Osteocyte (in vitro differentiated cells): Measurements from ENCODE around the gene SRXN1. TPM values are rescaled to one million over a fixed set of nuclear protein-coding genes. Genes with fewer than 3 reads are reported as not detected.

Source experiments
- DNase-seq: peaks from one replicate; pipeline ENCODE4 v3.0.0; 2021; ENCODE audit warnings: mixed read lengths; ENCODE audit not compliant: unreplicated experiment; ENCODE audit errors: extremely low spot score
- H3K27ac Mint-ChIP-seq: one replicate; pipeline ENCODE4 v1.8.0; 2021; ENCODE audit warnings: mild to moderate bottlenecking, mixed read lengths; ENCODE audit not compliant: unreplicated experiment
- H3K27me3 Mint-ChIP-seq: one replicate; pipeline ENCODE4 v1.8.0; 2021; ENCODE audit warnings: mixed read lengths; ENCODE audit not compliant: unreplicated experiment
- H3K36me3 Mint-ChIP-seq: one replicate; pipeline ENCODE4 v1.8.0; 2021; ENCODE audit warnings: mixed read lengths; ENCODE audit not compliant: unreplicated experiment
- H3K4me1 Mint-ChIP-seq: one replicate; pipeline ENCODE4 v1.8.0; 2021; ENCODE audit warnings: mixed read lengths; ENCODE audit not compliant: unreplicated experiment
- H3K4me3 Mint-ChIP-seq: one replicate; pipeline ENCODE4 v1.8.0; 2021; ENCODE audit warnings: mild to moderate bottlenecking, moderate library complexity, mixed read lengths; ENCODE audit not compliant: unreplicated experiment
- H3K9me3 Mint-ChIP-seq: one replicate; pipeline ENCODE4 v1.8.0; 2021; ENCODE audit warnings: mixed read lengths; ENCODE audit not compliant: unreplicated experiment
- total RNA-seq: library from RNA; stranded (reverse); gene quantifications from 2 replicates; pipeline ENCODE4 v1.2.1, GENCODE V29; 2021
- TF ChIP-seq, protein P1 (sequence below): fragments of 200-600 bp; sonication (generic); IDR thresholded peaks from 2 replicates; pipeline ENCODE4 v1.5.0; 2021; ENCODE audit warnings: antibody characterized with exemption, mild to moderate bottlenecking, moderate library complexity

Gene SRXN1
- total RNA-seq, 1 donor from 2014 or later, result 14.3 TPM

DNA sequence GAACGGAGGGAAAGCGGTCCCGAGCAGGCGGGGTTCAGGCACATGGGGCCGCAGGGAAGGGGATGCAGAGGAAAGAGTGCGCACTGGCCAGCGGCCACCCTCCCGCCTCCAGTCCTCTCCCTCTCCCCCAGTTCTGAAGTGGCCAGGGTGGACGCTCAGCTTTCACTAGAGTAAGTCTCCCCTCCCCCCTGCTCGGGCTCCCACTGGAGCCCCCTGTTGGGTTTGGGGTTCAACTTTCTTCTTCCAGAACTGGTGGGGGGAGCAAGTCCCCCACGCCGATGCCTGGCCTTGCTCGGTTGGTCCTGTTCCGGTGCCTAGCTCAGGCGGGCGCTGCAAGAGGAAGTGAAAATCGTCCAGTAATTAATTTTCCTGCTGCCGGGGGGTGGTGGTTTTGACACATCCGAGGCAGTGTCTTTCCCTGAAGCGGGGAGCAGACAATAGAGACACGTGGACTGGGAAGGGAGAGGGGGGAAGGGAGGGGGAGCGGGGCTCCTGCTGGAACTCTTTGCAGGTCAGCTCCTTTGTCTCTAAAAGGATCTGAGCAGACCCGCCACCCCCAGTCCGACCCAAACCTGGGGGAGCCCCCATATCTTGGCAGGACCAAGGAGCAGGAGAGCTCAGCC is 23.4 kb upstream of the SRXN1 start:
- Mint-ChIP-seq H3K4me1 (peaks cover 7% of the 10 kb centered on the region), H3K27me3 (peaks cover 31% of the 10 kb centered on the region), H3K27ac (no peak overlapping the region), H3K9me3 (no peaks in the 10 kb centered on the region), H3K4me3 (no peak overlapping the region), H3K36me3 (no peaks in the 10 kb centered on the region)
- TF ChIP-seq, protein P1, sequence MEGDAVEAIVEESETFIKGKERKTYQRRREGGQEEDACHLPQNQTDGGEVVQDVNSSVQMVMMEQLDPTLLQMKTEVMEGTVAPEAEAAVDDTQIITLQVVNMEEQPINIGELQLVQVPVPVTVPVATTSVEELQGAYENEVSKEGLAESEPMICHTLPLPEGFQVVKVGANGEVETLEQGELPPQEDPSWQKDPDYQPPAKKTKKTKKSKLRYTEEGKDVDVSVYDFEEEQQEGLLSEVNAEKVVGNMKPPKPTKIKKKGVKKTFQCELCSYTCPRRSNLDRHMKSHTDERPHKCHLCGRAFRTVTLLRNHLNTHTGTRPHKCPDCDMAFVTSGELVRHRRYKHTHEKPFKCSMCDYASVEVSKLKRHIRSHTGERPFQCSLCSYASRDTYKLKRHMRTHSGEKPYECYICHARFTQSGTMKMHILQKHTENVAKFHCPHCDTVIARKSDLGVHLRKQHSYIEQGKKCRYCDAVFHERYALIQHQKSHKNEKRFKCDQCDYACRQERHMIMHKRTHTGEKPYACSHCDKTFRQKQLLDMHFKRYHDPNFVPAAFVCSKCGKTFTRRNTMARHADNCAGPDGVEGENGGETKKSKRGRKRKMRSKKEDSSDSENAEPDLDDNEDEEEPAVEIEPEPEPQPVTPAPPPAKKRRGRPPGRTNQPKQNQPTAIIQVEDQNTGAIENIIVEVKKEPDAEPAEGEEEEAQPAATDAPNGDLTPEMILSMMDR, result no peak
- no peak for DNase-seq

DNA sequence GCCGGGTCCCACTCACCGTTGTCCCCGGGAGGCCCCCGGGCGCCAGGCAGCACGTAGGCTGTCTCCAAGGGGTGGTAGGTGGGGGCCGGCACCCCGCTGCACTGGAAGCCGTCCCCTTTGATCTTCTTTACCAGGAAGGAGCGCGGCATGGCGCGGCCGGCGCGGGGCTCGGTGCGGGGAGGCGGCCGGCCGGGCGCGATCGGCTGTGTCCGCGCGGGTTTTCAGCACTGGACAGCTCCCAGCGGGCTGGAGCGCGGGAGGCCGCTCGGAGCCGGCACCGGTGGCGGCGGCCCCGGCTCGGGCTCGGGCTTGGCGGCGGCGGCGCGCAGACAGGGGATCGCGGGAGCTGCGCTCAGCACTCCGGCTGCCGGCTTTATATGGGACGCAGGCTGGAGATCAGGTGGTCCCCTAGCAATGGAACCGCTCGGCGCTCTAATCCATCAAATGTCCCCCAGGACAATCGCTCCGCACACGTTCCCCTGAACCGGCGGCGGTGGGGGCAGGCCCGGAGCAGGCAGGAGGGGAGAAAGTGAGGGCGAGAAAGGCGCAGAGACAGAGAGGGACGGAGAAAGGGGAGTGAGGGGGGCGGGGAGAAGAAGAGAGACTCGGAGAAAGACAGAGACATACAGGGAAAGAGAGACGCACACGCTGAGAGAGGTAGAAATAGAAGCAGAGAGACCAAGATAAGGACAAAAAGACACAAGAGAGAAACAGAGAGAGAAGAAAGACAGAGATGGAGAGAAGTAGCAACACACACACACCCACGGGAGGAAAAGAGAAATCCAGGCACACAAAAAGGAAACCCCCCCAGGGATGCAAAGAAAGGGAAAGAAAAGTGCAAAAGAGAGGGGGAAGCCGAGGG is 22.7 kb upstream of the SRXN1 start, which contains the start of gene SCRT2:
Gene SCRT2, minus strand, starts transcription at position 350 of the 862 bp plus-strand sequence. Its CDS starts 201 bp downstream, at position 149.
- Mint-ChIP-seq H3K36me3 (no peaks in the 10 kb centered on the region), H3K9me3 (no peaks in the 10 kb centered on the region), H3K4me3 (peak within 1 kb of the TSS; percentile 53), H3K27ac (no peak within 1 kb of the TSS), H3K27me3 (peaks cover 36% of the 10 kb centered on the region), H3K4me1 (peaks cover 7% of the 10 kb centered on the region)
- peak; percentile 94 for DNase-seq
- TF ChIP-seq, protein P1, result no peak

DNA sequence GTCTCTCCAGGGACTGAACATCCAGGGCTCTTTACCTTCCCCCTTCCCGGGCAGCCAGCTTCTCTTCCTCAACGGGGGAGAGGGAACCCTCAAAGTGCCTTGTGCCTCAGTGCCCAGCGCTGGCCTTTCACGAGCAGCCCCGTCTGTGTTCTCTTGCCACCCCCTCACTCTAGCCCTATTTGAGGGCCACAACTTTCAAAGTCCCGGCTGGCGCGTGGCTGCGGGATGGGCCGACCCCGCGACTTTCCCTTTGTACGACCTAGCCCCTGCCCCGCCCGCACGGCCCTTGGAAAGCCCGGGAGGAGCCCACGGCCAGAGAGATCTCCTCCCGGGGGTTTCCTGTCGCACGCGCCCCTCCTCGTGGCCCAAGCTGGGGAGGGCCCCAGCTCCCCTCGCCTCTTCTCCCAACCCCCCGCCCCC is 22.0 kb upstream of the SRXN1 start:
- DNase-seq, result no peak

DNA sequence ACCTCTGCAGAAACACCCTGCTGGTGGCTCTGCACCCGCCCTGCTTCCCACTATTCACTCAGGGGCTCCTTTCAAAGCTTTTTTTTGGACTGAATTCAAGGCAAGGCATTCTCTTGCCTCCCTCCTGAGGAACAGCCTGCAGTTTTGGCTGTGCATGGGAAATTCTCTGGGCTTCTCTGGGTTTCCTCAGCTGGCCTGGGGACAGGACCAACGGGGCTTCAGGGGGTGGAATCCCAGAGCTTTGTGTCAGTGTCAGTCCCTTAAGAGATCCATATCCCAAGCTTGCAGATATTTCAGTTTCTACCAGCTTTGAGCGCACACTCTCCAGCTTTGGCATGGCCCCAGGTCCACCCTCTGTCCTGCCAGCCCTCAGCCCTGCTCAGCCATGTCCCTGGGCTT is 20.6 kb upstream of the SRXN1 start:
- Mint-ChIP-seq H3K4me3 (no peak overlapping the region), H3K27ac (no peak overlapping the region), H3K9me3 (no peaks in the 10 kb centered on the region), H3K27me3 (peaks cover 29% of the 10 kb centered on the region), H3K36me3 (no peaks in the 10 kb centered on the region), H3K4me1 (peaks cover 7% of the 10 kb centered on the region)
- TF ChIP-seq, protein P1, result no peak
- DNase-seq, result no peak

More for the DNA sequence above, 22.0 kb upstream of the SRXN1 start:
- Mint-ChIP-seq H3K9me3 (no peaks in the 10 kb centered on the region), H3K36me3 (no peaks in the 10 kb centered on the region), H3K4me1 (peaks cover 7% of the 10 kb centered on the region), H3K27me3 (peaks cover 36% of the 10 kb centered on the region), H3K4me3 (no peak overlapping the region), H3K27ac (no peak overlapping the region)
- TF ChIP-seq, protein P1, result no peak
